Suprapubic skin (tissue), 3 donors: ENCODE data around the gene NR6A1.

Experiments used
- EP300 ChIP-seq: sonication (generic); formaldehyde crosslinking; IDR thresholded peaks from one replicate; pipeline ENCODE4 v1.6.1; 2017; ENCODE audit warnings: antibody characterized with exemption
- POLR2A ChIP-seq, 2 donors: fragments of 450-650 bp; IDR thresholded peaks; one replicate each; pipeline ENCODE4 v1.6.1; 2017; ENCODE audit warnings: antibody characterized with exemption in 2 of 2, mild to moderate bottlenecking in 2 of 2, moderate library complexity in 2 of 2
- TF ChIP-seq, protein P1 (sequence below), 2 donors: fragments of 200-600 bp in 1 of 2; fragments of 450-650 bp in 1 of 2; sonication (generic) in 1 of 2; IDR thresholded peaks; one replicate each; pipeline ENCODE4 v1.5.1; 2016 to 2019; ENCODE audit warnings: antibody characterized with exemption in 2 of 2, mild to moderate bottlenecking in 1 of 2, moderate library complexity in 1 of 2

DNA sequence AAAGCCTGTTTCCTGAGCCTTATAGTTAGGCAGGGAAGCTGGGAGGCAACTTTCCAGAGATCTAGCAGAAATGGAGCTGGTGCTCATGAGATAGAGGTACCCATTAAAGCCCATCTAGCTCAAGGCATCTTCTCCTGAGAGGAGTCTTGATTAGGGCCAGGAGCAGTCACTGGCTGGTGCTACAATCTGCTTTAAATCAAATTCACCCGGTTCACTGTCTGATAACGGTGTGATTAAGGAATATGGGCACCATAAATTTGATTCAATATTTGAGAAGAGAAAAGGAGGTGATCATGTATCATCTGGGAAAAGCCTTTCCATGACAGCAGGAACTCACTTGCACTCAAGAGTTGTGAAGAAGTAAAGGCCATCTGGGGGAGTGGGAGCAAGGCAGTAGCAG is 240.0 kb downstream of the NR6A1 start:
- TF ChIP-seq, protein P1, sequence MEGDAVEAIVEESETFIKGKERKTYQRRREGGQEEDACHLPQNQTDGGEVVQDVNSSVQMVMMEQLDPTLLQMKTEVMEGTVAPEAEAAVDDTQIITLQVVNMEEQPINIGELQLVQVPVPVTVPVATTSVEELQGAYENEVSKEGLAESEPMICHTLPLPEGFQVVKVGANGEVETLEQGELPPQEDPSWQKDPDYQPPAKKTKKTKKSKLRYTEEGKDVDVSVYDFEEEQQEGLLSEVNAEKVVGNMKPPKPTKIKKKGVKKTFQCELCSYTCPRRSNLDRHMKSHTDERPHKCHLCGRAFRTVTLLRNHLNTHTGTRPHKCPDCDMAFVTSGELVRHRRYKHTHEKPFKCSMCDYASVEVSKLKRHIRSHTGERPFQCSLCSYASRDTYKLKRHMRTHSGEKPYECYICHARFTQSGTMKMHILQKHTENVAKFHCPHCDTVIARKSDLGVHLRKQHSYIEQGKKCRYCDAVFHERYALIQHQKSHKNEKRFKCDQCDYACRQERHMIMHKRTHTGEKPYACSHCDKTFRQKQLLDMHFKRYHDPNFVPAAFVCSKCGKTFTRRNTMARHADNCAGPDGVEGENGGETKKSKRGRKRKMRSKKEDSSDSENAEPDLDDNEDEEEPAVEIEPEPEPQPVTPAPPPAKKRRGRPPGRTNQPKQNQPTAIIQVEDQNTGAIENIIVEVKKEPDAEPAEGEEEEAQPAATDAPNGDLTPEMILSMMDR (IDR thresholded peaks at IDR 0.05): no peak
- TF ChIP-seq POLR2A (IDR thresholded peaks at IDR 0.05) (no peak), EP300 (no peak)
